Dedifferentiated amniotic fluid mesenchymal stem cell (primary cell): ENCODE results near the gene NARS2.
"Not testable (repeated sequence)": the region's sequence is repeated elsewhere in the genome, so short reads cannot be mapped to it uniquely, and the experiment has no call there.

Source experiments
- DNase-seq: peaks from one replicate; pipeline ENCODE4 v3.0.0-alpha.2; 2016; ENCODE audit errors: extremely low spot score

Gene NARS2

GRCh38 chr11:78576549-78577097 lies 2.0 kb upstream of the NARS2 start:
- no peak for DNase-seq

- no peak for DNase-seq
Measured at GRCh38 chr11:78575478-78575877, 814 bp upstream of the NARS2 start.

GRCh38 chr11:78573681-78574080 lies 983 bp downstream of the NARS2 start:
- no peak for DNase-seq

GRCh38 chr11:78573271-78573670 lies 1.4 kb downstream of the NARS2 start:
- no peak for DNase-seq

GRCh38 chr11:78572394-78572793 lies 2.3 kb downstream of the NARS2 start:
- no peak for DNase-seq

GRCh38 chr11:78570031-78570430 lies 4.6 kb downstream of the NARS2 start:
- DNase-seq = no peak

- DNase-seq = peak; percentile 66
Measured at GRCh38 chr11:78567209-78567608, 7.5 kb downstream of the NARS2 start.

GRCh38 chr11:78564490-78565467 lies 9.9 kb downstream of the NARS2 start:
- peak; percentile 84 for DNase-seq

- not testable (repeated sequence) for DNase-seq
Measured at GRCh38 chr11:78564037-78564436, 10.6 kb downstream of the NARS2 start.

- DNase-seq = not testable (repeated sequence)
Measured at GRCh38 chr11:78563090-78563489, 11.6 kb downstream of the NARS2 start.

GRCh38 chr11:78562398-78562797 lies 12.3 kb downstream of the NARS2 start:
- DNase-seq = peak; percentile 77

- DNase-seq = no peak
Measured at GRCh38 chr11:78560826-78561484, 13.7 kb downstream of the NARS2 start.

- DNase-seq = no peak
Measured at GRCh38 chr11:78560153-78560552, 14.5 kb downstream of the NARS2 start.

- DNase-seq = no peak
Measured at GRCh38 chr11:78557236-78557635, 17.4 kb downstream of the NARS2 start.

GRCh38 chr11:78555592-78555991 lies 19.1 kb downstream of the NARS2 start:
- DNase-seq = no peak

- no peak for DNase-seq
Measured at GRCh38 chr11:78552881-78553280, 21.8 kb downstream of the NARS2 start.

GRCh38 chr11:78552139-78552538 lies 22.5 kb downstream of the NARS2 start:
- DNase-seq = not testable (repeated sequence)

- DNase-seq = no peak
Measured at GRCh38 chr11:78551066-78551465, 23.6 kb downstream of the NARS2 start.

GRCh38 chr11:78549624-78550409 lies 24.8 kb downstream of the NARS2 start:
- no peak for DNase-seq

- DNase-seq = no peak
Measured at GRCh38 chr11:78548911-78549590, 25.6 kb downstream of the NARS2 start.
